SK-N-MC (cell line): ENCODE measurements around the gene CLDN3.

Source experiments
- EZH2 ChIP-seq: fragments of 200-600 bp; sonication (generic); IDR thresholded peaks from one replicate; pipeline ENCODE4 v1.6.1; 2017; ENCODE audit warnings: antibody characterized with exemption
- POLR2AphosphoS5 ChIP-seq: IDR thresholded peaks from 2 replicates; pipeline ENCODE4 v1.6.1; 2012; ENCODE audit warnings: mild to moderate bottlenecking, low read depth, low read length, borderline replicate concordance

- TF ChIP-seq EZH2, result no peak
- no peak for TF ChIP-seq POLR2AphosphoS5
Observed at GRCh38 chr7:73721377-73721817, 48.7 kb downstream of the CLDN3 start.
